Measurements from ENCODE around the gene CFAP65.

The CFAP65 gene

GRCh38 chr2:219041252-219041651 lies at the start of gene CFAP65:
Gene CFAP65 (minus strand): TSS chr2:219041516. CDS start chr2:219039048, 2,468 bp downstream.
- DNase-seq = peak; percentile 42

GRCh38 chr2:219090436-219091299 lies 49.4 kb upstream of the CFAP65 start:
- DNase-seq = no peak

GRCh38 chr2:219089330-219089729 lies 48.0 kb upstream of the CFAP65 start:
- no peak for DNase-seq

- DNase-seq = no peak
These were observed 46.5 kb upstream of the CFAP65 start for GRCh38 chr2:219087848-219088247.

GRCh38 chr2:219087361-219087760 lies 46.0 kb upstream of the CFAP65 start:
- DNase-seq = no peak

GRCh38 chr2:219086196-219086595 lies 44.9 kb upstream of the CFAP65 start:
- no peak for DNase-seq

- no peak for DNase-seq
These were observed 43.5 kb upstream of the CFAP65 start for GRCh38 chr2:219084791-219085190.

- DNase-seq = no peak
These were observed 41.1 kb upstream of the CFAP65 start for GRCh38 chr2:219082332-219082958.

- DNase-seq = peak; percentile 27
These were observed 40.5 kb upstream of the CFAP65 start for GRCh38 chr2:219081701-219082331.

GRCh38 chr2:219081096-219081495 lies 39.8 kb upstream of the CFAP65 start:
- DNase-seq = no peak

- DNase-seq = no peak
These were observed 38.1 kb upstream of the CFAP65 start for GRCh38 chr2:219079417-219079816.

- no peak for DNase-seq
These were observed 37.6 kb upstream of the CFAP65 start for GRCh38 chr2:219078951-219079350.

GRCh38 chr2:219078126-219078525 lies 36.8 kb upstream of the CFAP65 start:
- peak; percentile 9 for DNase-seq

GRCh38 chr2:219076253-219076652 lies 34.9 kb upstream of the CFAP65 start:
- DNase-seq = no peak

GRCh38 chr2:219073413-219074129 lies 32.3 kb upstream of the CFAP65 start:
- DNase-seq = peak; percentile 79

- DNase-seq = no peak
These were observed 31.5 kb upstream of the CFAP65 start for GRCh38 chr2:219072741-219073250.

GRCh38 chr2:219071131-219071816 lies 30.0 kb upstream of the CFAP65 start:
- no peak for DNase-seq

GRCh38 chr2:219065484-219065883 lies 24.2 kb upstream of the CFAP65 start:
- no peak for DNase-seq

GRCh38 chr2:219062081-219062480 lies 20.8 kb upstream of the CFAP65 start:
- no peak for DNase-seq

- DNase-seq = no peak
These were observed 19.8 kb upstream of the CFAP65 start, which contains the start of gene IHH for GRCh38 chr2:219060821-219061791. Gene IHH (minus strand): TSS chr2:219060921. CDS start chr2:219060467, 454 bp downstream.

All from OCI-M1 (cell line).